HepG2 (cell line): ENCODE measurements around the gene RAI14. TPM values are rescaled to one million over a fixed set of nuclear protein-coding genes. Genes with fewer than 3 reads are reported as not detected.

Experiments used
- ADNP ChIP-seq: sonication (generic); formaldehyde crosslinking; IDR thresholded peaks from 2 replicates; pipeline ENCODE4 v1.4.0; 2020; ENCODE audit warnings: missing genetic modification reagents
- CBX5 ChIP-seq: sonication (generic); formaldehyde crosslinking; IDR thresholded peaks from 2 replicates; pipeline ENCODE4 v1.4.0; 2020; ENCODE audit warnings: missing genetic modification reagents, borderline replicate concordance
- KLF9 ChIP-seq: IDR thresholded peaks from 2 replicates; pipeline ENCODE4 v1.6.1; 2016; ENCODE audit warnings: low read depth
- RBFOX2 ChIP-seq: fragments of 200-400 bp; formaldehyde crosslinking; IDR thresholded peaks from 2 replicates; pipeline ENCODE4 v1.6.1; 2017; ENCODE audit warnings: low read depth, mild to moderate bottlenecking, low read length
- RFX5 ChIP-seq: IDR thresholded peaks from 2 replicates; pipeline ENCODE4 v1.6.1; 2011; ENCODE audit warnings: low read depth, low read length, improper control_type of control experiment
- SIX4 ChIP-seq: sonication (generic); formaldehyde crosslinking; IDR thresholded peaks from 2 replicates; pipeline ENCODE4 v1.4.0; 2020; ENCODE audit warnings: missing genetic modification reagents
- SNAPC2 ChIP-seq: sonication (generic); formaldehyde crosslinking; IDR thresholded peaks from 2 replicates; pipeline ENCODE4 v1.8.1; 2022; ENCODE audit warnings: mild to moderate bottlenecking, missing genetic modification reagents
- SP4 ChIP-seq: sonication (generic); formaldehyde crosslinking; IDR thresholded peaks from 2 replicates; pipeline ENCODE4 v1.8.1; 2023; ENCODE audit warnings: mild to moderate bottlenecking, missing genetic modification reagents
- ZFP90 ChIP-seq: sonication (generic); formaldehyde crosslinking; IDR thresholded peaks from 2 replicates; pipeline ENCODE4 v1.8.0; 2022; ENCODE audit warnings: missing genetic modification reagents, mild to moderate bottlenecking, inconsistent platforms, borderline replicate concordance
- ZNF3 ChIP-seq: IDR thresholded peaks from 2 replicates; pipeline ENCODE4 v1.7.0; 2017; ENCODE audit warnings: inconsistent platforms
- polyA plus RNA-seq, 8 experiments: library from polyadenylated mRNA; depleted of rRNA in 3 of 8; stranded (reverse) in 7 of 8; unstranded in 1 of 8; fragments of >200 nt; fragmentation: Illumina TruSeq in 4 of 8; extraction: Trizol in 4 of 8; gene quantifications; 2 replicates each; pipeline versions ENCODE4 v1.2.1 to v1.2.3, GENCODE V29; 2011 to 2016; ENCODE audit warnings: low read depth in 4 of 8, missing spikeins in 1 of 8, mixed read lengths in 1 of 8; ENCODE audit not compliant: insufficient read depth in 1 of 8
- total RNA-seq, 5 experiments: library from RNA; depleted of rRNA; stranded (reverse); fragments of >200 nt; fragmentation: Illumina TruSeq; extraction: Trizol; gene quantifications; 2 replicates each; pipeline ENCODE4 v1.2.3, GENCODE V29; 2016; ENCODE audit warnings: low read depth in 1 of 5
- TF ChIP-seq, protein P1 (sequence below): sonication (generic); formaldehyde crosslinking; IDR thresholded peaks from 2 replicates; pipeline ENCODE4 v1.4.0; 2020; ENCODE audit warnings: mild to moderate bottlenecking, missing genetic modification reagents
- TF ChIP-seq, protein P2 (sequence below): sonication (generic); formaldehyde crosslinking; IDR thresholded peaks from 2 replicates; pipeline ENCODE4 v1.5.0; 2020; ENCODE audit warnings: mild to moderate bottlenecking, missing genetic modification reagents, borderline replicate concordance
- TF ChIP-seq, protein P3 (sequence below): sonication (generic); formaldehyde crosslinking; IDR thresholded peaks from 2 replicates; pipeline ENCODE4 v1.8.0; 2023; ENCODE audit warnings: mild to moderate bottlenecking, missing genetic modification reagents

RAI14 gene
- total and polyA plus RNA-seq, 2 of the 13 experiments (the other 11 are each of a cell fraction or from before 2014, with no cell fraction given): 12.6 to 18.2 TPM

DNA sequence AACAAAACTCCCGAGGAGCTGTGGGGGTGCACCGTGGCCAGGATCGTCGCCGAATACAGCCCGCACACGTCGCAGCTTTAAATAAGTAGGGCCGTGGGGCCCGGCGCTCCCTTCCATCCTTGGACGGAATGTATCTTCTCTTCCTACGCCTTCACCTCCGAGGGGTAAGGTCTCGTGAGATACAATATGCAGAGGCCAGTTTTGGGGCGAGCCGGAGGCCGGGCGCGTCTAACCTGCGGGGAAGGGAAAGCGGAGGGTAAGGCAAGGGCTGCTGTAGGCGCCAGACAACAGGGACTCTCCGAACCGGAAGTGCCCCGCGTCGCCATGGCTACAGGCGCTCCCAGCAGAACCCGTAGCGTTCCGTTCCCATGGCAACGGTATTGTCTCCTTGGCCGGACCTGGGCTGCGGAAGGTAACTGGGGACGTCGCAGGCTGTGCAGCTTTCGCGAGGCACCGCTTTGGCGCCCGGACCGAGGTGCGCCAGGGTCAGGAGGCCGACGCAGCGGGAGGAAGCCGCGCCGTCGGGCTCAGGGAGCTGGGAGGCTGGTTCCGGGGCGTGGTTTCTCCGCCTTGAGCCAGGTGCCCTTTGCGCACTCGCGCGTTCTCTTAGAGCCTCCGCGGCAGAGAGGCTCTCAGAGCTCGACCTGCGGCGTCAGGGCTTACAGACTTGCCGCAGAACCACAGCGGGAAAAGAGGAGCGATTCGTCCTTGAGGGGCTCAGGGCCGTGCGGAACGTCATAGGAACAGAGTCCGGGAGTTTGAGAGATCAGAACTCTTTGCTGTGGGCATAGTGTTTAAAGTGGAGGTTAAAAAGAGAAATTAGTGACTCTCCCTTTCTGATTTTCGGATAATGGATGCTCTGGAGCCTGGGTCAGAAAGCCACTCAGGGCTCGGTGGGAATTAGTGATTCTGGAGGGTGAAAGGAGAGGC is 182.9 kb downstream of the RAI14 start, which contains the start of gene TTC23L (continued):
- TF ChIP-seq, protein P1, sequence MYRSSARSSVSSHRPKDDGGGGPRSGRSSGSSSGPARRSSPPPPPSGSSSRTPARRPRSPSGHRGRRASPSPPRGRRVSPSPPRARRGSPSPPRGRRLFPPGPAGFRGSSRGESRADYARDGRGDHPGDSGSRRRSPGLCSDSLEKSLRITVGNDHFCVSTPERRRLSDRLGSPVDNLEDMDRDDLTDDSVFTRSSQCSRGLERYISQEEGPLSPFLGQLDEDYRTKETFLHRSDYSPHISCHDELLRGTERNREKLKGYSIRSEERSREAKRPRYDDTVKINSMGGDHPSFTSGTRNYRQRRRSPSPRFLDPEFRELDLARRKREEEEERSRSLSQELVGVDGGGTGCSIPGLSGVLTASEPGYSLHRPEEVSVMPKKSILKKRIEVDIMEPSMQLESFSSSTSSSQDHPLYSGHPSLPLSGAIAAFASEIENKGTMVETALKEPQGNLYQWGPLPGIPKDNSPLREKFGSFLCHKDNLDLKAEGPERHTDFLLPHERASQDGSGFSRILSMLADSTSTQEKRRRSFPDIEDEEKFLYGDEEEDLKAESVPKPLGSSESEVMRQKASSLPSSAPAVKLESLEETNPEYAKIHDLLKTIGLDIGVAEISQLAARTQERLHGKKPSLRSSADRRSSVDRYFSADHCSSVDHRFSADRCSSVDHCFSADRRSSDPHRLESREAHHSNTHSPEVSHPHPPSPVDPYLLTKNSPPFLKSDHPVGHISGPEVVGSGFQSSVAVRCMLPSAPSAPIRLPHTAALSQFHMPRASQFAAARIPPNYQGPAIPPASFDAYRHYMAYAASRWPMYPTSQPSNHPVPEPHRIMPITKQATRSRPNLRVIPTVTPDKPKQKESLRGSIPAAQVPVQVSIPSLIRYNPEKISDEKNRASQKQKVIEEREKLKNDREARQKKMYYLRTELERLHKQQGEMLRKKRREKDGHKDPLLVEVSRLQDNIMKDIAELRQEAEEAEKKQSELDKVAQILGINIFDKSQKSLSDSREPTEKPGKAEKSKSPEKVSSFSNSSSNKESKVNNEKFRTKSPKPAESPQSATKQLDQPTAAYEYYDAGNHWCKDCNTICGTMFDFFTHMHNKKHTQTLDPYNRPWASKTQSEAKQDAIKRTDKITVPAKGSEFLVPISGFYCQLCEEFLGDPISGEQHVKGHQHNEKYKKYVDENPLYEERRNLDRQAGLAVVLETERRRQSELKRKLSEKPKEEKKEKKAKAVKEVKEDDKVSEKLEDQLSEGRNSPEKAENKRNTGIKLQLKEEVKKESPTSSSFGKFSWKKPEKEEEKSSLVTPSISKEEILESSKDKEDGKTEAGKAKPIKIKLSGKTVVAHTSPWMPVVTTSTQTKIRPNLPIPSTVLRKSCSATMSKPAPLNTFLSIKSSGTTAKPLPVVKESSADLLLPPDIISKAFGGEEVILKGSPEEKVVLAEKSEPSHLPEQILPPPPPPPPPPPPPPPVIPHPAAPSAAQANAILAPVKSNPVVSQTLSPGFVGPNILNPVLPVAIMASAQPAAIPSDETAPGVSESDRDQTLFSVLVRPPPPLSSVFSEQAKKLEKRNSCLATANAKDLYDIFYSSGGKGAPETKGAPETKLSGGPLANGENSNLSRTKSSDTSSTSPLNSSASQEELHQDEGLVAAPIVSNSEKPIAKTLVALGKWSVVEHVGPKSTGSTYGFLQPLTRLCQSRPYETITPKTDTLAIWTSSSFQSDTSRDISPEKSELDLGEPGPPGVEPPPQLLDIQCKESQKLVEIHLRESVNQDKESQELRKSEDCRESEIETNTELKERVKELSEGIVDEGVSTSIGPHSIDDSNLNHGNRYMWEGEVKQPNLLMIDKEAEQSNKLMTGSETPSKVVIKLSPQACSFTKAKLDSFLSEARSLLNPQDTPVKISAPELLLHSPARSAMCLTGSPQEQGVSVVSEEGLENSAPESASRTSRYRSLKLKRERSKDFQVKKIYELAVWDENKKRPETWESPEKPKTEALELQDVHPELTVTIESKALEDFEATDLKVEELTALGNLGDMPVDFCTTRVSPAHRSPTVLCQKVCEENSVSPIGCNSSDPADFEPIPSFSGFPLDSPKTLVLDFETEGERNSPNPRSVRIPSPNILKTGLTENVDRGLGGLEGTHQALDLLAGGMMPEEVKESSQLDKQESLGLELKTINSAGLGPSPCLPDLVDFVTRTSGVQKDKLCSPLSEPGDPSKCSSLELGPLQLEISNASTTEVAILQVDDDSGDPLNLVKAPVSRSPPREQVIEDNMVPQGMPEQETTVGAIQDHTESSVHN: 0 out of 2 replicates have a peak, but pooled peaks have one; percentile 37
- no peak; the same call in 1 of the 2 replicates for TF ChIP-seq KLF9 (CRISPR knock-in tag)
- peak; percentile 77; the same call in 1 of the 2 replicates for TF ChIP-seq SP4 (CRISPR knock-in tag)
- no peak for TF ChIP-seq ADNP (CRISPR knock-in tag)
- TF ChIP-seq ZFP90 (CRISPR knock-in tag): peak; percentile 96
- TF ChIP-seq RBFOX2: peak; percentile 89
- TF ChIP-seq RFX5: peak; percentile 72
- no peak; the same call in 1 of the 2 replicates for TF ChIP-seq ZNF3
- TF ChIP-seq SIX4: 0 out of 2 replicates have a peak, but pooled peaks have one; percentile 10
- TF ChIP-seq, protein P2, sequence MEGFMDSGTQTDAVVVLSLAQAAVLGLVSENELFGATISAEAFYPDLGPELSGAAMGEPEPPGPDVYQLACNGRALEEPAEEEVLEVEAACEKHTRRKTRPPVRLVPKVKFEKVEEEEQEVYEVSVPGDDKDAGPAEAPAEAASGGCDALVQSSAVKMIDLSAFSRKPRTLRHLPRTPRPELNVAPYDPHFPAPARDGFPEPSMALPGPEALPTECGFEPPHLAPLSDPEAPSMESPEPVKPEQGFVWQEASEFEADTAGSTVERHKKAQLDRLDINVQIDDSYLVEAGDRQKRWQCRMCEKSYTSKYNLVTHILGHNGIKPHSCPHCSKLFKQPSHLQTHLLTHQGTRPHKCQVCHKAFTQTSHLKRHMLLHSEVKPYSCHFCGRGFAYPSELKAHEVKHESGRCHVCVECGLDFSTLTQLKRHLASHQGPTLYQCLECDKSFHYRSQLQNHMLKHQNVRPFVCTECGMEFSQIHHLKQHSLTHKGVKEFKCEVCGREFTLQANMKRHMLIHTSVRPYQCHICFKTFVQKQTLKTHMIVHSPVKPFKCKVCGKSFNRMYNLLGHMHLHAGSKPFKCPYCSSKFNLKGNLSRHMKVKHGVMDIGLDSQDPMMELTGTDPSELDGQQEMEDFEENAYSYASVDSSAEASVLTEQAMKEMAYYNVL (CRISPR knock-in tag): peak; percentile 86
- TF ChIP-seq, protein P3, sequence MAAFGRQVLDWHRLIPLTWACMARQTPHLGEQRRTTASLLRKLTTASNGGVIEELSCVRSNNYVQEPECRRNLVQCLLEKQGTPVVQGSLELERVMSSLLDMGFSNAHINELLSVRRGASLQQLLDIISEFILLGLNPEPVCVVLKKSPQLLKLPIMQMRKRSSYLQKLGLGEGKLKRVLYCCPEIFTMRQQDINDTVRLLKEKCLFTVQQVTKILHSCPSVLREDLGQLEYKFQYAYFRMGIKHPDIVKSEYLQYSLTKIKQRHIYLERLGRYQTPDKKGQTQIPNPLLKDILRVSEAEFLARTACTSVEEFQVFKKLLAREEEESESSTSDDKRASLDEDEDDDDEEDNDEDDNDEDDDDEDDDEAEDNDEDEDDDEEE (CRISPR knock-in tag): peak; percentile 70; the same call in 1 of the 2 replicates
- TF ChIP-seq SNAPC2 (CRISPR knock-in tag): 0 out of 2 replicates have a peak, but pooled peaks have one; percentile 55
- TF ChIP-seq CBX5 (CRISPR knock-in tag): peak; percentile 88; the same call in 1 of the 2 replicates
